RWPE2 (cell line): ENCODE measurements around the gene TMEM131.
"Not testable (repeated sequence)": the region's sequence is repeated elsewhere in the genome, so short reads cannot be mapped to it uniquely, and the experiment has no call there.

Experiments
- ATAC-seq: fragments of 200-7000 bp; cut with Tn5 transposase; 3 replicates; pipeline ENCODE4 v1.9.1; 2021; ENCODE audit warnings: low read depth
- DNase-seq: peaks from one replicate; pipeline ENCODE4 v3.0.0-alpha.2; 2020; ENCODE audit warnings: low spot score
- H3K27ac ChIP-seq: fragments of 450-650 bp; 2 replicates; pipeline ENCODE4 v1.5.1; 2017; ENCODE audit warnings: mild to moderate bottlenecking; ENCODE audit not compliant: poor library complexity, severe bottlenecking
- H3K27me3 ChIP-seq: fragments of 250-450 bp; sonication (Bioruptor Pico); 2 replicates; pipeline ENCODE4 v1.5.1; 2021; ENCODE audit warnings: mild to moderate bottlenecking, moderate library complexity; ENCODE audit not compliant: insufficient read depth, poor library complexity, severe bottlenecking
- H3K36me3 ChIP-seq: fragments of 250-450 bp; sonication (Bioruptor Pico); 2 replicates; pipeline ENCODE4 v1.5.1; 2020; ENCODE audit warnings: low read depth, mild to moderate bottlenecking, moderate library complexity
- H3K4me1 ChIP-seq: fragments of 250-450 bp; sonication (Bioruptor Pico); 2 replicates; pipeline ENCODE4 v1.5.1; 2021; ENCODE audit warnings: mild to moderate bottlenecking, moderate library complexity; ENCODE audit not compliant: insufficient read depth, poor library complexity, severe bottlenecking
- H3K4me3 ChIP-seq: fragments of 250-450 bp; sonication (Bioruptor Pico); 2 replicates; pipeline ENCODE4 v1.5.1; 2021; ENCODE audit warnings: mild to moderate bottlenecking, moderate library complexity; ENCODE audit not compliant: severe bottlenecking
- H3K9me3 ChIP-seq: fragments of 250-450 bp; sonication (Bioruptor Pico); 2 replicates; pipeline ENCODE4 v1.5.1; 2021; ENCODE audit warnings: mild to moderate bottlenecking, moderate library complexity; ENCODE audit not compliant: severe bottlenecking
- TF ChIP-seq, protein P1 (sequence below): fragments of 450-650 bp; IDR thresholded peaks from one replicate; pipeline ENCODE4 v1.5.1; 2017; ENCODE audit warnings: mild to moderate bottlenecking, moderate library complexity; ENCODE audit not compliant: poor library complexity, severe bottlenecking

Gene TMEM131

DNA sequence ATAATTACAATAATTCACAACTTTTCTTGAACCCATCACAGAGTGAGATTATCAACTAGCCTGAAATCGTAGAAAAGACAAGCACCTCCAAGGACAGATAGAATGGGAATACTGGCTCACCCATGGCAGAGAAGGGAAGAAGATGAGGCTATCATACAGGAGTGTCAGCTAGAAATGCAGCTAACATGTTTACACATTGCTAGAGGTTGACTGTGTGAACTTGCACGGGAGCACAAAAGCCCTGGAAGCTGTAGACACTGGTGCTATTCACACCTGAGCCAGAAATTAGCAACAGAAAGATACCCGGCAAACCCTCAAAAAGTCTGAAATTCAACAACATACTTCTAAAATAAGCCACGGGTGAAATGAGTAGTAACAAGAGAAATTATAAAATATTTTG lies 150.6 kb downstream of the TMEM131 start:
- peaks cover 25% of the 10 kb centered on the region for H3K4me1 ChIP-seq
- peaks cover 7% of the 10 kb centered on the region for H3K9me3 ChIP-seq
- H3K27me3 ChIP-seq: no peaks in the 10 kb centered on the region
- TF ChIP-seq, protein P1, sequence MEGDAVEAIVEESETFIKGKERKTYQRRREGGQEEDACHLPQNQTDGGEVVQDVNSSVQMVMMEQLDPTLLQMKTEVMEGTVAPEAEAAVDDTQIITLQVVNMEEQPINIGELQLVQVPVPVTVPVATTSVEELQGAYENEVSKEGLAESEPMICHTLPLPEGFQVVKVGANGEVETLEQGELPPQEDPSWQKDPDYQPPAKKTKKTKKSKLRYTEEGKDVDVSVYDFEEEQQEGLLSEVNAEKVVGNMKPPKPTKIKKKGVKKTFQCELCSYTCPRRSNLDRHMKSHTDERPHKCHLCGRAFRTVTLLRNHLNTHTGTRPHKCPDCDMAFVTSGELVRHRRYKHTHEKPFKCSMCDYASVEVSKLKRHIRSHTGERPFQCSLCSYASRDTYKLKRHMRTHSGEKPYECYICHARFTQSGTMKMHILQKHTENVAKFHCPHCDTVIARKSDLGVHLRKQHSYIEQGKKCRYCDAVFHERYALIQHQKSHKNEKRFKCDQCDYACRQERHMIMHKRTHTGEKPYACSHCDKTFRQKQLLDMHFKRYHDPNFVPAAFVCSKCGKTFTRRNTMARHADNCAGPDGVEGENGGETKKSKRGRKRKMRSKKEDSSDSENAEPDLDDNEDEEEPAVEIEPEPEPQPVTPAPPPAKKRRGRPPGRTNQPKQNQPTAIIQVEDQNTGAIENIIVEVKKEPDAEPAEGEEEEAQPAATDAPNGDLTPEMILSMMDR: no peak
- ATAC-seq (no peak), DNase-seq (no peak)
- no peak overlapping the region for H3K27ac ChIP-seq
- no peak overlapping the region for H3K4me3 ChIP-seq
- H3K36me3 ChIP-seq: peaks cover 14% of the 10 kb centered on the region

DNA sequence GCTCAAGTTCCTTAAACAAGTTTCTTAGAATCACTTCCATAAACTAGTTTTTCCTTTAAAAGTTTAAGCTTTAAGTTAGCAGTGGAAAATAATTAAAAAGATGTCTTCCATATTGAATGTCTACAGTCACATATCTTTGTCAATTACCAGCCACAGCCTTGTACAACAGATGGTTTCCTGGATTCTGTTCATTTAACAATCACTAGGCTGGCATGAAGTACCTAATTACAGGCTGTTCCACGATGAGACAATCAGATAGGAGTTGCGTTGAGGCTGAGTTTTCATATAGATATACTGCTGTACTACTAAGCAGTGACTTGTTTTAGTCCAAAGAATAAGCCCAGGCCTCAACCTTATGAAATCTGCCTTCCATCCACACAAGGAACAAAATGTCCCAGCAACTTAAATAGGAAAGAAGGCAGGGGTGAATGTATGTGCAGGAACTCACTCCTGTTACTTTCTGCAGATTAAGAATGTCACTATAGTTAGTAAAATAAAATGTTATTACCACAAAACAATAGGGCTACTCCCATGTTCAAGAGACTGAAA lies 151.4 kb downstream of the TMEM131 start:
- peaks cover 19% of the 10 kb centered on the region for H3K4me1 ChIP-seq

DNA sequence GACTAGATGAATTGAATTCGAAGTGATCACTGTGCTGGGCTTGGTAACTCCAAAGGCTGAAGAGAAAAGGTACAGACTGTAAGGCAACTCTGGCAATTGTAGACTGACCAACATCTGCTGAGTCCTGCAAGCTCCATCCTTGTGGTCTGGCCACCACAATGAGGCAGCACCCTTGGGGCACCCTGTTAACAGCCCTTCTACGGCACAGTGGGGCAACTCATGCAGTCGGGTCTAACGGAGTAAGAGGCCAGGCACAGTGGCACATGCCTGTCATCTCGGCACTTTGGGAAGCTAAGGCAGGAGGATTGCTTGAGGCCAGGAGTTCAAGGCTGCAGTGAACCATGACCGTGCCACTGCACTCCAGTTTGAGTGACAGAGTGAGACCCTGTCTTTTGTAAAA lies 155.6 kb downstream of the TMEM131 start:
- H3K4me3 ChIP-seq: no peak overlapping the region
- H3K27ac ChIP-seq: no peak overlapping the region
- peaks cover 26% of the 10 kb centered on the region for H3K36me3 ChIP-seq
- no peak for ATAC-seq
- H3K27me3 ChIP-seq: no peaks in the 10 kb centered on the region
- TF ChIP-seq, protein P1: no peak
- no peak for DNase-seq
- H3K9me3 ChIP-seq: no peaks in the 10 kb centered on the region
- H3K4me1 ChIP-seq: no peaks in the 10 kb centered on the region

More for the DNA sequence above, 151.4 kb downstream of the TMEM131 start:
- Histone ChIP-seq H3K4me3 (no peak overlapping the region), H3K36me3 (peaks cover 14% of the 10 kb centered on the region), H3K9me3 (peaks cover 7% of the 10 kb centered on the region), H3K27me3 (no peaks in the 10 kb centered on the region), H3K27ac (no peak overlapping the region)
- DNase-seq: no peak
- no peak for ATAC-seq
- TF ChIP-seq, protein P1: no peak

DNA sequence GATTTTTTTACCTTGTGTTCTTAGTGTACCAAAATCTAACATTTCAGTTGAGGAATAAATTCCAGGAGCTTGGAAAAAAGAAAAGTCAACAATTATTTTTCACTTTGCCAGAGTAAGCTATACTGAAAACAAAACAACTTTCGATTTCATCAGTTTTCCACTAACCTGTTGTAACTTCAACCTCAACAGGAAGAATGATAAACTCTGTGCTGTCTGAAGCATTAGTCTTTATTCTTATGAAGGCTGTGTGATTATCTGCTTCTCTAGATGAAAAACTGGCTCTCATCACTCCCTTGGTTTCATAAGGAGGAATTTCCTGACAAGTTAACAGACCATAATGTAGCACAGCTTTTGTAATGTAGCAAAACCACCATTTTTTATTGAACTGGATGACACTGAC lies 161.1 kb downstream of the TMEM131 start:
- Histone ChIP-seq H3K9me3 (no peaks in the 10 kb centered on the region), H3K27ac (no peak overlapping the region), H3K4me3 (no peak overlapping the region), H3K4me1 (no peaks in the 10 kb centered on the region), H3K27me3 (no peaks in the 10 kb centered on the region), H3K36me3 (peaks cover 29% of the 10 kb centered on the region)
- TF ChIP-seq, protein P1: no peak
- DNase-seq (no peak), ATAC-seq (no peak)

DNA sequence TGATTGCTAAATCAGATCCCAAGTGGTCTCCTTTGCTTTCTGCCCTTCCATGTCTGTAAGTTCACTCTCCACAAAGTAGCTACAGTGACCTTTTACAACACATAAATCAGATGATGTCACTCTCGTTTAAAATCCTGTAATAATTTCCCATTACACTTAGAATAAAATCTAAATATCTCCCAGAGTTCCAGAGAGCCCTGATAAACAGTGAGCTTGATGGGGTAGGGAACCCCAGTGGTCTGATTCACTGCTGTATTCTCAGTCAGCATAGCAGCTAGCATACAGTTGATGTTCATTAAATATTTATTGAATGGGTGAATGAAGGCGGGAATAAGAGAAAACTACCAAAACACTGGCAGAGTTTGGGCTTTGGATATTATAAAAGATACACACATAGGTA lies 164.6 kb downstream of the TMEM131 start:
- TF ChIP-seq, protein P1: no peak
- no peaks in the 10 kb centered on the region for H3K9me3 ChIP-seq

DNA sequence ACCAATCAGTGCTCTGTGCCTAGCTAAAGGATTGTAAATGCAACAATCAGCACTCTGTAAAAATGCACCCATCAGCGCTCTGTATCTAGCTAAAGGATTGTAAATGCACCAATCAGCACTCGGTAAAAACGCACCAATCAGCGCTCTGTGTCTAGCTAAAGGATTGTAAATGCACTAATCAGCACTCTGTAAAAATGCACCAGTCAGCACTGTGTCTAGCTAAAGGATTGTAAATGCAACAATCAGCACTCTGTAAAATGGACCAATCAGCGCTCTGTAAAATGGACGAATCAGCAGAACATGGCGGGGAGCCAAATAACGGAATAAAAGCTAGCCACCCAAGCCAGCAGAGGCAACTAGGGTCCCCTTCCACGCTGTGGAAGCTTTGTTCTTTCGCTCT lies 166.5 kb downstream of the TMEM131 start:
- H3K9me3 ChIP-seq, H3K27me3 ChIP-seq, H3K27ac ChIP-seq, H3K36me3 ChIP-seq, H3K4me3 ChIP-seq, DNase-seq, ATAC-seq, H3K4me1 ChIP-seq: not testable (repeated sequence)

More for the DNA sequence above, 164.6 kb downstream of the TMEM131 start:
- no peaks in the 10 kb centered on the region for H3K4me1 ChIP-seq
- ATAC-seq (no peak), DNase-seq (no peak)
- no peak overlapping the region for H3K27ac ChIP-seq
- no peak overlapping the region for H3K4me3 ChIP-seq
- H3K36me3 ChIP-seq: peaks cover 19% of the 10 kb centered on the region
- no peaks in the 10 kb centered on the region for H3K27me3 ChIP-seq

DNA sequence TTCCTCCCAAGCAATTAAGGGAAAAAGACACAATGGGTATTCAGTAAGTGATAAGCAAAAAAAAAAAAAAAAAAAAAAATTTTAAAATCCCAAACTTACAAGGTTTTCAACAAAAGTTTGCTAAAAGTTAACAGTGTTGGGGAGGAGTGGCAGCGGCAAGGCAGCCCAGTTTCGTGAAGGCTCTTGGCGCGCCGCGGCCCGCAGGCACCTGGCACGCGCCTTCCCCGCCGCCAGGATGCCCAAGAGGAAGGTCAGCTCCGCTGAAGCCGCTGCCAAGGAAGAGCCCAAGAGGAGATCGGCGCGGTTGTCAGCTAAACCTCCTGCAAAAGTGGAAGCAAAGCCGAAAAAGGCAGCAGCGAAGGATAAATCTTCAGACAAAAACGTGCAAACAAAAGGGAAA lies 168.7 kb downstream of the TMEM131 start:
- H3K36me3 ChIP-seq, H3K27me3 ChIP-seq, H3K9me3 ChIP-seq, H3K4me1 ChIP-seq, DNase-seq, ATAC-seq, H3K4me3 ChIP-seq, H3K27ac ChIP-seq: not testable (repeated sequence)
